HG03196 (cell line): ENCODE measurements around the gene RALGAPB.

ENCODE experiments used
- ATAC-seq: cut with Tn5 transposase; IDR thresholded peaks from one replicate; pipeline ENCODE4 v1.9.1; 2021; ENCODE audit not compliant: unreplicated experiment

RALGAPB gene

DNA sequence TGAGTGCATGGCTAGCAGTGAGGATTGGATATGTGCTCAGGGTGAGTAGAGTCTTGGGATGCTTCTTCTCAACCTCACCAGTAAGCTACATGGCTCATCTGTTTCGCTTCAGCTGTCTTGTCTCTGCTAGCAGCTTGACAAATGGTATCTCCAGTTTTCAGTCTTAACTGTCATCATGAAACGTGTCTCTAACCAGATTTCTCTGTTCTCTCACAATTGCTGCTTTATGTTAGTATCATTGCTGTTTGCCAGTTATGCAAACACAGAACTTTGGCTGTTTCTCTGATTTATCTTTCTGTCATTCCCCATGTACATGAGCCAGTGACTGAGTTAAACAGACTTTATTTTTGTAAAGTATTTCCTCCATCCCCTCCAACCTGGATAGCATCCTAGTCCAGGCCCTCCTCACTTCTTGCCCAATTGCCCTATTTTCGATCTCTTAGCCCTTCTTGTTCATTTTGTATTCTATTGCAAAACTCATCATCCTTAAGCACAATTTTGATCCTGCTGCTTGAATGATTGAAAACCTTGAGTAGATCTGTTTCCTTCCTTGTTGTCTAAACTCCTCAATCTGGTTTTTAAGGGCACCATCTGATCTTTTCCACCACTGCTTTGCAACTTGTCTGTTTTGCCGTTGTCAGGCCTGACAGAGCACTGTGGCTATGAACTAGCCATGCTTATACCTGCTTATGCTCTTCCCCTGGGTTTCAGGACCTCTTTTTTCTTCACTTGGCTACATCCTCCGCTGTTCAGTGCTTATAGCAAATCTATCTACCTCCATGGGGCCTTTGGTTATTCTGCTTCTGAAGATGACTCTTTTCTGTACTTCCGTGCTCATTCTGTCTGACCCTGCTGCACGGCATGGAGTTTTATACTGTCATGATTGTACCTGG, 70.6 kb downstream of the RALGAPB start:
- no peak for ATAC-seq

DNA sequence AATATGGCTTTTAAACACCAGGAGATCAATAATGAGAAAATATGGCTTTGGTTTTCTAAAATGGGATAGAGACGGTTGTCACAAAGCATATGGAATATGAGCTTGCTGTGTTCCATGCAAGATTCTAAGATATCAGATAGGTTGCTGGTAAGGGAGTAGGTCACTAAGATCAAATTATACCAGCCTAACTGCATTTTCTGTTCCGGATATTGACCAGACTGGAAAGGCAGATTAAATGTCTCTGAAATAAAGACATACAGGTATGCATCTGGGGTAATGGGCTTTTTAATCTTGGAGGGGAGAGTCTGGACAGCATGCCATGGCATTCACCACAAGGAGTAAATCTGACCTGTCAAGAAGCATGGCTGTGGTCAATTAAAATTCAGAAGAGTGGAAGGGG, 73.1 kb downstream of the RALGAPB start:
- ATAC-seq = no peak

DNA sequence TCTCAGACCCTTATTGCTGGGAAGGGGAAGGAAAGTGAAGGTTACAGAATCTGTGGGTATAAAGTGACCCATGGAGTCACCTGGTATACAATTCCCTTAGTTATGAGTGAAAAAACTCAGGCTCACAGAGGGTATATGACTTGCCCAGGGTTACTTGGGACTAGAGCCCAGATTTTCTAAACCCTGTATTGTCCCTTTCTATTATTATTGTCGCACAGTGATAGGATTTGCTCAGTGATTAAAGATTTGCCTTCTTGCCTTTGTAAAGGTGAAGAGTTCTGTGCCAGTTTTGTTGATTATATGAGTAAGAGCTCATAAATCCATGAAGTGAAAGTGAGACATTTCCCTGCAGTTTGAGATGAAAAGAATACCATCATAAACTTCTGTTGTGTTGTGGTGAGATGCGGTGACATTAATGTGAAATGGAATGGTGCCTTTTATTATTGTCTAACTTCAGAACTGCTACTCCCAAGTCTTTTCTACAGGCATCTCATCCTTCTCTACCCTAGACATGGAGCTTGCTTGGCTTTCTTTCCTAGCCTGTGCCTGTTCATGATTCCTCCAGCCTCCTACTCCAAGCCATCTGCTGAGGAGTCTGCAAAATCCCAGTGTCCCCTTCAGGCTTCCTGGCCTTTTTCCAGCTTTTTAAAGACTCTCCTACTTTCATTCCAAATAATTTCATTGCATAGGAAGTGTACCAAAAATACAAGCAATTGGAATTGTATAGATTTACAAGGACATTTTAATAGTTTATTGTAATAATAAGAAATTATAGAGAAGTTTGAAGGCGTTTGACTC, 74.8 kb downstream of the RALGAPB start:
- ATAC-seq = no peak

DNA sequence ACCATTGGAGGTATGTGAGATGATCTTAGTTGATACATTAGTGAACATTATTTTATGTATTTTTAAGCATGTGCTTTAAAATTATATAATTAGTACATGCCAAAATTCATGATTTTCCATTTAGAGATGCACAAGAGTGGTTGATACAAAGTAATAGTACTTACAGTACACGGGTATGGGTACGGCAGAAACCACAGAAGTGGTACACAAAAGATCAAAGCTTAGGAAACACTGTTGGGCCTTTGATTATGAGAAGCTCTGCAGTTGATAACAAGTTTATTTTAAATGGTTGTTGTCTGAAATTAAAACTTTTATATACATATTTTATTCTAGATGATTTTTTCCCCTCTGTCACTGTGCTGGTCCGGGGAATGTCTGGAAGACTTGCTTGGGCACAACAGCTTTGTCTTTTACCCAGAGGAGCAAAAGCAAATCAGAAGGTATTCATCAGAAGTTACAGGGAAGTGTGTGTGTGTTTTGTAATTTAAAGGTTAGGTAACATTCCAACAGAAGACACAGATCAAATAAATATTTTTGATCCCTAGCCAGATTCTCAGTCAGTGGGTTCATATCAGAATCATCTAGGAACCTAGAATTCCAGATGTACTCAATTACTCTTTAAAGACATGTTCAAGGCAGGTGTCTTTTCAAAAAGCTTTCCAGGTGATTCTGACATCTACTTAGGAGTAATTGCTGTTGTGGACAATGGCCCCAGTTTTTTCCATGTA, 75.9 kb downstream of the RALGAPB start:
- no peak for ATAC-seq

DNA sequence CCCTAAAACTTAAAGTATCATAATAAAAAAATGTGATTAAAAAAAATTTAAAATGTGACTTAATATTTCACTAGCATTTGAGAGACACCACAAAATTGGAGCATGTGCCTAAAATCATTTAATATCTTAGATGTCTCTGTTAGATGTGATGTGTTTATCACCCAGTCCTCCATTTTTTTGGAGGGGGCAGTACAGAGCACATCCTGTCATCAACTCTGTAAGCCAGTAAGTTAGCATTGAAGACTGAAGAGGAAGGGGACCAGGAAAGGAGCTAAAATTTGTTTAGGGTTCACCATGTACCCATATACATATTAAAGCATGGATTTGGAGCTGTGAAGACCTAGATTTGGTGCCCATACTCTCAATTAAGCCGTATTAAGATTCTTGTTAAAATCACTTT, 77.6 kb downstream of the RALGAPB start:
- no peak for ATAC-seq

DNA sequence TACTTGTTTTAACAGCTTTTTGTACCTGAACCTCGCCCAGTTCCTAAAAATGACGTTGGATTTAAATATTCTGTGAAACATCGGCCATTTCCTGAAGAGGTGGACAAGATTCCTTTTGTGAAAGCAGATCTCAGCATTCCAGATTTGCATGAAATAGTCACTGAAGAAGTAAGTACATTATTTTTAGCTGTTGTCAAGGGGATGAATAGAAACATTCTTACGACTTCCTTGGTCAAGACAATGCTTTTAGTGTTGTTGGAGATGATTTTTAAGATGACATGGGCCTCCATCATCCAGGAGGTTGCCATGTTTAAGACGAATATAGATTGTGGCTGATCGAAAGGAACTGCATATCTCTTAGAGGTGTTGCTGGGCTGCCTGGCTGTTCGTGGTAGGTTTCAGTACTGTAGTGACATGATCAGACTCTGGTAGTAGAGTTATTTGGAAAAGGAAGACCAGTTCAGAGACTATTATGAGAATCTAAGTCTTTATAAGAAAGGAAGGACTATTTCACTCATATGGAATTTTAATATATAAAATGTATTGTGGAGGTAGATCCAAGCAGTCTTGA, 78.5 kb downstream of the RALGAPB start:
- ATAC-seq = no peak

DNA sequence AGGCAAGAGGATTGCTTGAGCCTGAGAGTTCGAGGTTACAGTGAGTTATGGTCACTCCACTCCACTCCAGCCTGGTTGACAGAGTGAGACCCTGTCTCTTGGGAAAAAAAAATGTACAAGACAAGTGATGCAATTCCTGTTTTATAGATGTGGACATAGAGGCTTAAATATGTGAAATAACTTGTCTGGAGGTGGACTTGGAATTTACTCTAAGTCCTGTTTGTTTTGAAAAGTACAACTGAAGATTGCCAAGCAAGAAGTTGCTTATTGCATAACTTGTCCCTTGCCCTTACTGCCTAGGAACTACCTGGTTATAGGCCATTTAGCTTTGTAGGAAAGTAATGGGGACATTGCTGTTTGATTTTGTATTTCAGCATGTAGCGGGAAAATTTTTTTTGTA, 82.3 kb downstream of the RALGAPB start:
- ATAC-seq = no peak

DNA sequence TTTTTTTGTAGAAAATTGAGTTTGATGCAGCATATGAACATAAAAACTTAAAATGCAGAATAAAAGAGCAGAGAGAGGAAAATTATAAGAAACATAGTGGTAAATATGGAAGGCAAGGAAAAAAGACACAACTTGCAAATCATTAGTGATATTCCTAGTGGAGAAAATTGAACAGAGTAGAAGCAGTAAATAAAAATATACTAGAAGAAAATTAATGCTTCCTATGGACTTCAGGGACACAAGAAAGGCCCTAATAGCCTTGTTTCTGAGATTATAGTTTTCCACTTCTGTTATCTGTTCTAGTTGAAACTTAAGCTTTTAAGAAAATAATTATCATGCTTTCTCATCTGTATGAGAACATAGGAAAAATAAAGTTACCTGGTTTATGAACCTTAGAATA, 82.8 kb downstream of the RALGAPB start:
- no peak for ATAC-seq

DNA sequence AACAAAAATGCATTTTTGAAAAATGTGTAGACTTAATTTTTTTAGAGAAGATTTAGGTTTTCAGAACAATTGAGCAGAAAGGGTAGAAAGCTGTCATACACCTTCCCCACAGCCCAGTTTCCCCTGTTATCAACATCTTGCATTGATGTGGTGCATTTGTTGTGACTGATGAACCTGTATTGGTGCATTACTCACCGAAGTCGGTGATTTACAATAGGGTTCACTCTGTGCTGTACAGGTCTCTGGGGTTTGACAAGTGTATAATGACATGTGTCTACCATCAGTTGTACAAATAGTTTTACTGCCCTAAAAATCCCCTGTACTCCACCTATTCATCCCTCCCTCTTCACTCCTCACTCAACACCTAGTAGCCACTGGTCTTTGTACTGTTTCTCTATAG, 84.5 kb downstream of the RALGAPB start:
- ATAC-seq = no peak

DNA sequence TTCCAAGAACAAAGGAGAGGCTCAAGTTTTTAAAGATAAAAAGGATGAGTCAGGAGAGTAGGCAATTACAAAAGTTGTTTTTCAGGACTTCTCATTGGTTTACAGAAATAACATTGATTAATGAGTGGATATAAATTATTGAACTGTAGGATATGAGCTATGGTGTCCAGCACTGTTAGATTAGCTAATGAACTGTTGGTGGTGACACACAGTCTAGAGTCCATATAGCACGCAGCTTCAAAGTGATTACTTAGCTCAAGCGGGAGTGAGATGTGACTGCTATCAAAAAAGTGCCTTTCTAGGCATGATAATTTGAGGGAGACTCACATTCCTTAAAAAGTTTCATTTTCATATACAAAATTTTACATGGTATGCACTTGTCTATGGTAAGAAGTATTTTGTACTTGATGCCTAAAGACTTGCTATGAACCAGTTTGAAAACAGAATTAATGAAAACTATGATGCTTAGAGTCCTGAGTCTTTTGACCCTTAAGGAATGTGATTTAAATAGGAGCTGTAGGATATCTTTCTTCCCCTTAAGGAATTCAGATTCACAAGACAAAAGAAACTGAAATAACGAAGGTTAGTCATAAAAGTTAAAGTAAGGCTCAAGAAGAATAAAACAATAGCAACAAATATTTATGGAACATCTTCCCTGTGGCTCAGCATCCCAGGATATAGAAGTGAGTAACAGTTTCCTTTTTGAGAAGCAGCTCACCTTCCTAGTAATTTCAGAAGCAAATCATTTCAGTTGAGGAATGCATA, 86.1 kb downstream of the RALGAPB start:
- ATAC-seq = no peak

DNA sequence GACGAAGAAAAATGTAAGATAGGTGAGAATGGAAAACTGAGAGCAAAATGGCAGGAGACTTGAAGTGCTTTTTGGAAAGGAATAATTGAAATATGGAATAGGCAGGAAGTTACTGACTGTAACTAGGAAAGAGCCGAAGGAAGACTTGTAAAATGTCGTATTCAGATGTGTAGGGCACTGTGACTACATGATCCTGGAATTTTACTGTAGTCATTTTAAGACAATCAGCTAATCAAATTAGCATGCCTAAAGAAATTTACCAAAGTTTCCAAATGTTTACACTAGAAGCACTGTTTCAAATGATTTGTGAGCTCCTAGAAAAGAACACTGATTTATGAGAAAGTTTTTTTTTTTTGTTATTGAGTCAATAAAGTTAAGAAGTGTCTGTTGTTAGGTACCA, 87.1 kb downstream of the RALGAPB start:
- ATAC-seq = no peak

DNA sequence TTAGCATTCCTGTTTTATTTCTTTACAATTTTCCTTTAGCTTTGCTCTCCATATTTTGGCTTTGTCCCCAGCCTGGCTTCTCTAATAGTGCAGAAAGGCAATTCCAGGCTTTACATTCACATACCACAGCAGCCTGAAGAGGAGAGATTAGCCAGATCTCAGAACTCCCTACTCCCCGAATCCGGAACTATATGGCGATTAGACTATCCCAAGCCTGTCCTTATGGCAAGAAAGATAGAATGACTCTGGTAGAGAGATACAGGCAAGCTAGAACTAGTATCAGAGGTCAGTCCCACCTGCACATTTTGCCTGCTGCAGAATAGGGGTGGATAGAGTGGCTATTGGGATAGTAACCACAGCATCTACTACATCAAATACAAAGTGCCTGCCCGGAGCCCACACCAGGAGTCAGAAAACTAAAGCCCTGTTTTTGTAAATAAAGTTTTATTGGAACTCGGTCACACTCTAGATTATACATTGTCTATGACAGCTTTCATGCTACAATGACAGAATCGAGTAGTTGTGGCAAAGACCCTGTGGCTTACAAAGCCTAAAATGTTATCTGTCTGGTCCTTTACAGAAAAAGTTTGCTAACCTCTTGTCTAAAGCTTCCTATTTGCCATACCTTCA, 91.3 kb downstream of the RALGAPB start:
- no peak for ATAC-seq

DNA sequence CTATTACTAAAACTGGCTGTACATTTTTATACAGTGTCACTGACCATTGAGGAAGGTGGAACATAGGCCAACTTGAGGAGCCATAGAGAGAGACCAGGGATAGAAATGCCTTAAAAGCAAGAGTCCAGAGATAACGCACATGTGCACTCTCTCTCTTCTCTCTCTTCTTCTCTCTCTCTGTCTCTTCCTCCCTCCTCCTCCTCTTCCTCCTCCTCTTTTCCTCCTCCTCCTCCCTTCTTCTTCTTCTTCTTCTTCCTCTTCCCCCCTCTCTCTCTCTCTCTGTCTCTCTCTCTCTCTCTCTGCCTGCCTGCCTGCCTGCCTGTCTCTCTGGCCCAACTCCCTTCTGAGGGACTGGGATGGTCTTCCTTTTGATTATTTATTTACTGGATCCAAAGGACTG, 92.0 kb downstream of the RALGAPB start:
- ATAC-seq = no peak

DNA sequence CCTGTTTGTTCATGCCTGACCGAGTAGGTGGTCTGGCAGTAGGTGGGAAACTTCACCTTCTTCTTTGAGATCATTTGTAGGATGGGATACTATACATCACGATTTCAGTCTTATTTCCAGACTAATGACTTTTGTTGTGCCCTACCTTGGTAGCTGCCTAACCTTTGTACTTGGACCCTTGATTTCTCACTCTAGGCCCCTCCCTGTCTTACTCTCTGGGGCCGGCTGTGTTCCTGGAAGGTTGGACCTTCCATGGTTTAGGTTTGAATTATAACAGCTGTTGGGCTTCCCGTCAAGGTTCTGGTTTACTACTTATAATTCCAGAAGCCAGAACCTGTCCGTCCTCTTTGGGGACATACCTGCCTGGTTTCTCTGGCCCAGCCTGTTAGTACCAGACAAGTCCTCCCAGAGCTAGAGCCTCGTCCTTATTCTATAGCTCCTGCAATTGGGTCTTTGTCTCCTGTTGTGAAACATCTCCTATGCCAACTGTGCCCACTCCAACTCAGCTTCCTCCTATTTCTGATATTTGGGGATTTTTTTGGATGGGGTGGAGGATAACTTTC, 93.5 kb downstream of the RALGAPB start:
- no peak for ATAC-seq

DNA sequence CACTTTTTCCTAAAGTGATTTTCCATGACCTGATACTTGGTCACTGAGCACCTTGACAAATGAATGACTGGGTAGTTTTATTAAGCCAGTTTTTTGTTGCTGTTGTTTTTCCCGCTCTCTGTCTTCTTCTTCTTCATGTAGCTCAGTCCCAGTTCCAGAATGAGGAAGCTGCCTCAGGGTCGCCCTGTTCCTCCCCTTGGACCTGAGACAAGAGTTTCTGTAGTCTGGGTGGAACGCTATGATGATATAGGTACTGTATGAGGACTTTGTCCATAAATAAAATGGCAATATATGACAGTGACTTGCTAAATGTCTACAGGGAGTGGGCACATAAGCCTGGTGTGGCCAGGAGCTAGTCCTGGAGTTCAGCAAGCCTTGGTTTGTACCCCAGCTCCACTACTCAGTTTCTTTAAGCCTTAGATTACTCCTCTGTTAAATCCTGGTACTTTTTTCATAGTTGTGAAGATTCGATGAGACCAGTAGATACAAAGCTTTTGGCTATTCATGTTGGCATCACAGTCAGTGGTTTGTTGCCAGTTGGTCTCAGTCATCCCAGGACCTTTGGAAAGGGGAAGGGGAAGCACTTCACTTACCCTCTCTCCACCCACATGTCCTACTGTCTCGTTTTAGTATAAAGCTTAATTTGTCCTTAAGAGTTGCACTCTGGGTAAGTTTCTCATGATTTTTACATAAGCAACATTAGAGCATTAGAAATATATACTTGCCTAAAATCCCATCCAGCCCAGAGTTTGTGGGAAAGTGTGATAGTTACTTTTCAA, 97.3 kb downstream of the RALGAPB start:
- no peak for ATAC-seq

DNA sequence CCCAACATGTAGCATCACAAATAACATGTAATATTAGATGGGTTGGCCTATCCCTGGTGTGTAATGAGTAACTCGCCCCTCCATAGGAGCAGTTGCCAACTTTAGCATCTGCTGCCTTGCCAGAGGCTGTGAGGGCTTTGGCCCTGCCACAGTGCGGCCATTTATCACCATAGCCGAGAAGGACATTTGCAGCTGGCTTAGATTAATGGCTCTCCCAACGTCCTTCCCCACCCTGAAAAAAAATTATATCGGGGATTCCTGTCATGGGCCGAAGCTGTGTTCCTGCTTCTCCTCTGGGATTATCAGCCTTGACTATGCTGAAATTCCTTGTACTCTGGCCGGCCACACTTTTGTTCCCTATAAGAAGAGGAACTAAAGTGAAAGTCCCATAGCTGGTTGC, 100.8 kb downstream of the RALGAPB start:
- ATAC-seq = no peak

DNA sequence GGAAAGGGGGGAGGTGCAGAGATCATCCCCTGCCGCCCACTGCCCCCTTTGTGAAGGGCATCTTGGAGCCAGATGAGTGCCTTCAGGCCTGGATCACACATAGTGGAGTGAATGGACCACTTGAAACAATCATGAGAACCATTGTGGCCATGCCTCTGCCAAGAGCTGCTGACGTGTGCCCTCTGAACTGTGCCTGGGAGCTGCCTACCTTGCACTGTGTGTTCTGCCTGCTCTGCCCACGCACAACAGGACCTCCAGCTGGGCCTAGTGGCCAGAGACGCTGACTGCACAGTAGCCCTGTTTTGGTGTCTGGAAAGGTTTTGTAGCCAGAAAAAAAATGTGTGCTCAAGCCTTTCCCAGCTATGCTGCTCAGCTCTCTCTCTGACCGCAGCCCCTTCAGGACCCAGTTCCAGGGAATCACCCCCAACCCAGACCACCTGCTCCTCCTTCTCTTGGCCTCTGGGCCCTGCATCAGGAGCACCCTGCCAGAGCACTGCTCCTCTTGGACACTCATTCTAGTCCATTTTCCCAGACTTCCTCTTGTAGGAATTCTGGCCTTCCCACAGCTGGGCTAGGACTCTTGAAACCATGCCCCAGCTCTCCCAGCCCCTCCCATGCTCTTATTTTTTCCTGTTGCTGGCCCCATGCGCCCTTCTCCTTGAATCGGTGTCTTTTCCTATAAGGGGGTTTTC, 106.7 kb downstream of the RALGAPB start:
- ATAC-seq = no peak

DNA sequence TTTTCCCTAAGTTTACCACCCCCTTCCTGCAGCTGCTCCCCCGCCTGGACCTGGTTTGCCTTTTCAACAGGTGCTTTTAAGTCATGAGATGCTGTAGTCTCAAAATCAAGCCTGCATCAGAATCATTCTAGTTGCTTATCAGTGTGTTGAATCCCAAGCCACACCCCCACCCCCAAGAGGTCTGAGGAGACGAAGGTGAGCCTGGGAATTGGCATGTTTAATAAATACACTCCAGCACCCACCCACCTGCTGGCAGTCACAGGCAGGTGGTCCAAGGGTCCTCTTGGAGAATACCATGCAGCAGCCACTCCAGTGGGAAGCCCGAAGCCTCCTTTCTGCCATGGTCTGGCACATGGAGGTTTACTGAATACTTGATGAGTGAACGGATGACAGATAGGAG, 107.3 kb downstream of the RALGAPB start:
- ATAC-seq = no peak
